Activated gamma-delta T cell (primary cell): Measurements from ENCODE around the gene SMAP1.
A peak's percentile ranks its signal among the peaks of the same experiment; 100 is the strongest.

Experiments
- DNase-seq: peaks from one replicate; lab custom pipeline; 2025; lab: John Stamatoyannopoulos, UW

SMAP1 gene

GRCh38 chr6:70684794-70685493, 17.3 kb downstream of the SMAP1 start:
- no peak for DNase-seq

- DNase-seq: no peak
Measured at GRCh38 chr6:70685494-70686180, 18.0 kb downstream of the SMAP1 start.

GRCh38 chr6:70686548-70687133, 19.0 kb downstream of the SMAP1 start:
- no peak for DNase-seq

GRCh38 chr6:70693887-70694286, 26.2 kb downstream of the SMAP1 start:
- DNase-seq: no peak

- DNase-seq: no peak
Measured at GRCh38 chr6:70694371-70694770, 26.7 kb downstream of the SMAP1 start.

GRCh38 chr6:70700922-70701876, 33.5 kb downstream of the SMAP1 start:
- DNase-seq: no peak

- DNase-seq: no peak
Measured at GRCh38 chr6:70705772-70706171, 38.1 kb downstream of the SMAP1 start.

- no peak for DNase-seq
Measured at GRCh38 chr6:70706491-70707123, 38.9 kb downstream of the SMAP1 start.

GRCh38 chr6:70707893-70708292, 40.2 kb downstream of the SMAP1 start:
- no peak for DNase-seq

GRCh38 chr6:70708448-70708847, 40.8 kb downstream of the SMAP1 start:
- no peak for DNase-seq

- DNase-seq: no peak
Measured at GRCh38 chr6:70709826-70710225, 42.1 kb downstream of the SMAP1 start.

GRCh38 chr6:70714716-70715257, 47.1 kb downstream of the SMAP1 start:
- no peak for DNase-seq

- DNase-seq: no peak
Measured at GRCh38 chr6:70717038-70717801, 49.5 kb downstream of the SMAP1 start.

- DNase-seq: no peak
Measured at GRCh38 chr6:70724524-70724923, 56.8 kb downstream of the SMAP1 start.

GRCh38 chr6:70725817-70726415, 58.2 kb downstream of the SMAP1 start:
- DNase-seq: no peak

- peak; percentile 2 for DNase-seq
Measured at GRCh38 chr6:70734381-70734780, 66.7 kb downstream of the SMAP1 start.

GRCh38 chr6:70734979-70735378, 67.3 kb downstream of the SMAP1 start:
- no peak for DNase-seq

- DNase-seq: no peak
Measured at GRCh38 chr6:70735513-70735912, 67.8 kb downstream of the SMAP1 start.

GRCh38 chr6:70738028-70738427, 70.3 kb downstream of the SMAP1 start:
- DNase-seq: no peak

- no peak for DNase-seq
Measured at GRCh38 chr6:70739534-70739933, 71.9 kb downstream of the SMAP1 start.
